AG04450 (cell line): ENCODE data around the gene NKG7. TPM values are rescaled to one million over a fixed set of nuclear protein-coding genes. Genes with fewer than 3 reads are reported as not detected.

Experiments used
- CTCF ChIA-PET: fragments of 300-600, 350-600 bp; formaldehyde crosslinking; extraction: SDS; loops from one replicate; lab custom pipeline; 2022; ENCODE audit warnings: antibody characterized with exemption, inconsistent platforms; lab: Charles Lee
- POLR2A ChIA-PET: fragments of 350-600 bp; formaldehyde crosslinking; extraction: SDS; loops from one replicate; lab custom pipeline; 2021; ENCODE audit warnings: antibody characterized with exemption, inconsistent platforms; lab: Yijun Ruan, JAX
- DNase-seq: peaks from one replicate; pipeline ENCODE4 v3.0.0-alpha.2; 2011; ENCODE audit warnings: low read depth, low spot score
- H3K27ac ChIP-seq: one replicate; pipeline ENCODE4 v1.5.1; 2012; ENCODE audit warnings: low read depth, low read length, control low read depth
- H3K27me3 ChIP-seq: one replicate; pipeline ENCODE4 v1.6.0; 2012; ENCODE audit warnings: low read length; ENCODE audit not compliant: control insufficient read depth, insufficient read depth
- H3K4me3 ChIP-seq: 2 replicates; pipeline ENCODE4 v1.5.1; 2011; ENCODE audit warnings: mild to moderate bottlenecking, low read depth, low read length, control low read depth
- H3K9me3 ChIP-seq: 2 replicates; pipeline ENCODE4 v1.5.1; 2012; ENCODE audit warnings: low read length; ENCODE audit not compliant: control insufficient read depth, insufficient read depth
- polyA plus RNA-seq: library from polyadenylated mRNA; depleted of rRNA; stranded (reverse); fragments of >200 nt; gene quantifications from 2 replicates; pipeline ENCODE4 v1.2.3, GENCODE V29; 2011
- TF ChIP-seq, protein P1 (sequence below): IDR thresholded peaks from 2 replicates; pipeline ENCODE4 v1.5.1; 2011; ENCODE audit warnings: low read depth, low read length, control low read depth, inconsistent platforms

The NKG7 gene
- polyA plus RNA-seq, 1 experiment, result not detected

DNA sequence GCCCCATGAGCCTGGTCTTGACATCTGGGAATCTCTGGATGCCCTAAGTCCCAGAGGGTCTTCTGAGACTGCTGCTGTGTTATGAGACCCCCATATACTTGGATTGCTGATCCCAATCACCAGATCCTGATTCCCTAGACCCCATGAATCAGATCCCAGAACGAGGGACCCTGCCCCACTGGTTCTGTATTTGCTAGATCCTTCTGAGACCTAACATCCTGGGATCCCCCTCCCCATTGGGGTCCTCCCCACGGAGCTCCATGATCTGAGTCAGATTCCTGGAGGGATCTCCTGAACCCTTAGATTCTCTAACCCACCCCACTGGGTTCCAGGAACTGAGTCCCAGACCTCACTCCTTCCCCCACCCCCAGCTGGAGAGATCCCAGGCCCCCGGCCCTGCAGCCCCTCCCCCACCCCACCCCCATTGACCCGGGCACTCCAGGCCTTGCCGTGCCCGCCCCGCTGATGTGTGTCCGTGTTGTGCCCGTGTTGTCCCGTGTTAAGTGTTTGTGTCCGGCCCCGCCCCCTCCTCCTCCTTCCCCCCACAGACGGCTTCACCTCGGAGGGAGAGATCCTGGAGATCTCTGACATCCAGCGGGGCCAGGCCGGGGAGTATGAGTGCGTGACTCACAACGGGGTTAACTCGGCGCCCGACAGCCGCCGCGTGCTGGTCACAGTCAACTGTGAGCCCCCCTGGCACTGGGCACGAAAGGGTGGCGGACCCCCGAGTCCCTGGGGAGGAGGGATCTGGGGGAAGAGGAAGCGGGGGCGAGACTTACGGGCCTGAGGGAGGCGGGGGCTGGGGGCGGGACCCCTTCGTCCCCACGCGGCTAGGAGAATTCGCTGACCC lies 46.0 kb downstream of the NKG7 start:
- no peak overlapping the region for H3K4me3 ChIP-seq
- DNase-seq, result no peak
- no peak overlapping the region for H3K27ac ChIP-seq
- ChIA-PET POLR2A (no interaction called here), CTCF (no interaction called here)
- TF ChIP-seq, protein P1, sequence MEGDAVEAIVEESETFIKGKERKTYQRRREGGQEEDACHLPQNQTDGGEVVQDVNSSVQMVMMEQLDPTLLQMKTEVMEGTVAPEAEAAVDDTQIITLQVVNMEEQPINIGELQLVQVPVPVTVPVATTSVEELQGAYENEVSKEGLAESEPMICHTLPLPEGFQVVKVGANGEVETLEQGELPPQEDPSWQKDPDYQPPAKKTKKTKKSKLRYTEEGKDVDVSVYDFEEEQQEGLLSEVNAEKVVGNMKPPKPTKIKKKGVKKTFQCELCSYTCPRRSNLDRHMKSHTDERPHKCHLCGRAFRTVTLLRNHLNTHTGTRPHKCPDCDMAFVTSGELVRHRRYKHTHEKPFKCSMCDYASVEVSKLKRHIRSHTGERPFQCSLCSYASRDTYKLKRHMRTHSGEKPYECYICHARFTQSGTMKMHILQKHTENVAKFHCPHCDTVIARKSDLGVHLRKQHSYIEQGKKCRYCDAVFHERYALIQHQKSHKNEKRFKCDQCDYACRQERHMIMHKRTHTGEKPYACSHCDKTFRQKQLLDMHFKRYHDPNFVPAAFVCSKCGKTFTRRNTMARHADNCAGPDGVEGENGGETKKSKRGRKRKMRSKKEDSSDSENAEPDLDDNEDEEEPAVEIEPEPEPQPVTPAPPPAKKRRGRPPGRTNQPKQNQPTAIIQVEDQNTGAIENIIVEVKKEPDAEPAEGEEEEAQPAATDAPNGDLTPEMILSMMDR, result no peak
- peaks cover 10% of the 10 kb centered on the region for H3K27me3 ChIP-seq
- peaks cover 3% of the 10 kb centered on the region; the same call in 1 of the 2 replicates for H3K9me3 ChIP-seq

DNA sequence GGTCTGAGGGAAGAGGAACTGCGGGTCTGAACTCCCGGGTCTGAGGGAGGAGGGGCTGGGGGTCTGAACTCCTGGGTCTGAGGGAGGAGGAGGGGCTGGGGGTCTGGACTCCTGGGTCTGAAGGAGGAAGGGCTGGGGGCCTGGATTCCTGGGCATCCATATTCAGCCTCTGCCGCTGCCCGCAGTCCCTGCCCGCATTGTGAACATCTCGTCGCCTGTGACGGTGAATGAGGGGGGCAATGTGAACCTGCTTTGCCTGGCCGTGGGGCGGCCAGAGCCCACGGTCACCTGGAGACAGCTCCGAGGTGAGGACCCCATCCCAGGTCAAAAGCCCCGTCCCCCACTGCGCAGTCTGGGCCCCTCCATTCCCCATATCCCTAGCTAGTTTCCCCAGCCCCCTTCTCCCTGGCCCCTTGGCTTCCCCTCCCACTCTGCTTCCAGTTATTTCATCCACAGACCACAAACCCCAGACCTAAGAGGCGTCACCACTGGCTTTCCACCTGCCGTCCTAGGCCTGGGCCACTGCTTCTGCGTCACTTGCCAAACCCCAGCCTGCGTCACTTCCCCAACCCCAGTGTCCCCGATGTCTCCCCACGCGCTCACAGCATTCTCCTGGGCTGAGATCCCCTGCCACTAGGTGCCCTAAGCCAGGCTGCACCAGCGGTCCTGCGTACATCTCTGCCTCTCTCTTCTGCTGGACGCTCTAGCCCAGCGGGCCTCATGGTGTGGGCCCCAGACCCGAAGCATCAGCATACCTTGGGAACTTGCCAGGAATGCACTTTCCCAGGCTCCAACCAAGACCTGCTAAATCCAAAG lies 47.1 kb downstream of the NKG7 start:
- Histone ChIP-seq H3K4me3 (no peak overlapping the region), H3K27ac (no peak overlapping the region), H3K9me3 (peaks cover 3% of the 10 kb centered on the region; the same call in 1 of the 2 replicates), H3K27me3 (peaks cover 10% of the 10 kb centered on the region)
- no peak for DNase-seq
- CTCF ChIA-PET, result no interaction called here
- TF ChIP-seq, protein P1, result no peak
- POLR2A ChIA-PET, result no interaction called here

DNA sequence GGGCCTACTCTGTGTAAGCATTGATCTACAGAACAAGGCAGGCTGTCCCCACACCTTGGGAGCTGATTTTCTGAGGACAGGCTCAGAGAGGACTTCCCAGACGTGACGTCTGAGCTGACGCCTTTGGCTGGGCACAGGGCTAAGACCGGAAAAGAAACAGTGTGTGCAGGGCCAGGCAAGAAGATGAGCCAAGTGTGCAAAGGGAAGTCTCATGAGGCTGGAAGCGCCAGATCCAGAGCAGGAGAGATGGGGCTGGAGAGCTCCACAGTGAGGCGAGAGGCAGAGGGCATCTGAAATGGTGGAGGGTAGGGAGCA lies 48.3 kb downstream of the NKG7 start:
- peaks cover 10% of the 10 kb centered on the region for H3K27me3 ChIP-seq
- H3K9me3 ChIP-seq, result peaks cover 3% of the 10 kb centered on the region; the same call in 1 of the 2 replicates
- no peak overlapping the region for H3K4me3 ChIP-seq
- POLR2A ChIA-PET, result no interaction called here
- CTCF ChIA-PET, result no interaction called here
- no peak overlapping the region for H3K27ac ChIP-seq
- DNase-seq, result no peak
- TF ChIP-seq, protein P1, result no peak

DNA sequence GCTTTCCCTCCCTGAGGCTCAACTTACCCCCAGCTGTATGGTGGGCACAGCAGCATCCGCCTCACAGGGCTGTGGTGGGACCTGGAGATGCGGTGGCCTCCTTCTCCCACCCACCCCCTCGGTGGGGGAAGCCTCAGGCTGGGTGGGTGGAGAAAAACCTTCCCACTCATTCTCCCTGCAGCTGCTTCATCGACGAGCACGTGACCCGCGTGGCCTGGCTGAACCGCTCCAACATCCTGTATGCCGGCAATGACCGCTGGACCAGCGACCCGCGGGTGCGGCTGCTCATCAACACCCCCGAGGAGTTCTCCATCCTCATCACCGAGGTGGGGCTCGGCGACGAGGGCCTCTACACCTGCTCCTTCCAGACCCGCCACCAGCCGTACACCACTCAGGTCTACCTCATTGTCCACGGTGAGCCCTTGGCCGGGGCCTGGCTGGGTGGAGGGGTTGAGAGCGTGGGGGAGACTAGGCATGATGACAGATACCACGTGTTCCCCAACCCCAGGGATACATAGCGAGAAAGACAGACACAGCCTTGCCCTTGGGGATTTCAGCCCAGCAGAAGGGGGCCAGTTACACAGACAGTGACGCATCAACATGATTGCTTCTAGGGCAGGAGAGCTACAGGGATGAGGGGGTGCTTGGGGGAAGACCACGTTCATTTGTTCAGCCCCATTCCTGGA lies 48.8 kb downstream of the NKG7 start:
- TF ChIP-seq, protein P1, result no peak
- peaks cover 2% of the 10 kb centered on the region; the same call in 1 of the 2 replicates for H3K9me3 ChIP-seq
- ChIA-PET POLR2A (no interaction called here), CTCF (no interaction called here)
- no peak for DNase-seq
- peaks cover 13% of the 10 kb centered on the region for H3K27me3 ChIP-seq
- H3K27ac ChIP-seq, result no peak overlapping the region
- H3K4me3 ChIP-seq, result no peak overlapping the region
